WTC11 (cell line): ENCODE data around the gene RNPEPL1. TPM values are rescaled to one million over a fixed set of nuclear protein-coding genes. Genes with fewer than 3 reads are reported as not detected.
"Not testable (repeated sequence)": the region's sequence is repeated elsewhere in the genome, so short reads cannot be mapped to it uniquely, and the experiment has no call there.

Experiments used
- ATAC-seq: fragments of 200-7000 bp; cut with Tn5 transposase; 2 replicates; pipeline ENCODE4 v1.10.0; 2021; ENCODE audit warnings: mild to moderate bottlenecking, moderate library complexity
- CTCF ChIA-PET: fragments of 300-600 bp; sonication (Branson Sonifier 250); formaldehyde crosslinking; loops from one replicate; lab custom pipeline; 2021; ENCODE audit warnings: antibody characterized with exemption; lab: Charles Lee
- POLR2A ChIA-PET: fragments of 350-600 bp; sonication (Branson Sonifier 250); formaldehyde crosslinking; loops from one replicate; lab custom pipeline; 2021; ENCODE audit warnings: antibody characterized with exemption; lab: Charles Lee
- DNase-seq: peaks from one replicate; pipeline ENCODE4 v3.0.0; 2021; ENCODE audit warnings: low spot score
- H3K27ac Mint-ChIP-seq: 2 replicates; pipeline ENCODE4 v1.8.0; 2021; ENCODE audit warnings: mixed read lengths
- H3K27me3 Mint-ChIP-seq: 2 replicates; pipeline ENCODE4 v1.8.0; 2021; ENCODE audit warnings: low read depth, mild to moderate bottlenecking, moderate library complexity, mixed read lengths
- H3K36me3 Mint-ChIP-seq: 2 replicates; pipeline ENCODE4 v1.8.0; 2021; ENCODE audit warnings: mixed read lengths
- H3K4me1 Mint-ChIP-seq: 2 replicates; pipeline ENCODE4 v1.8.0; 2022; ENCODE audit warnings: mixed read lengths
- H3K4me3 Mint-ChIP-seq: 2 replicates; pipeline ENCODE4 v1.8.0; 2021; ENCODE audit warnings: mild to moderate bottlenecking, moderate library complexity, mixed read lengths
- H3K9me3 Mint-ChIP-seq: 2 replicates; pipeline ENCODE4 v1.8.0; 2021; ENCODE audit warnings: mixed read lengths
- FOXK1 ChIP-seq: sonication (generic); formaldehyde crosslinking; IDR thresholded peaks from 2 replicates; pipeline ENCODE4 v1.8.0; 2022; ENCODE audit warnings: mild to moderate bottlenecking, moderate library complexity, missing genetic modification reagents
- HMGA2 ChIP-seq: fragments of 250-450 bp; sonication (Bioruptor Pico); IDR thresholded peaks from 2 replicates; pipeline ENCODE4 v1.4.0; 2021; ENCODE audit warnings: mild to moderate bottlenecking, moderate library complexity
- KAT7 ChIP-seq: sonication (generic); formaldehyde crosslinking; IDR thresholded peaks from 2 replicates; pipeline ENCODE4 v1.8.1; 2023; ENCODE audit warnings: missing genetic modification reagents, mild to moderate bottlenecking, borderline replicate concordance
- MXD4 ChIP-seq: fragments of 250-450 bp; sonication (Bioruptor Pico); IDR thresholded peaks from 2 replicates; pipeline ENCODE4 v1.8.0; 2021; ENCODE audit warnings: mild to moderate bottlenecking, moderate library complexity, borderline replicate concordance
- MYBL2 ChIP-seq: sonication (generic); formaldehyde crosslinking; IDR thresholded peaks from 2 replicates; pipeline ENCODE4 v1.8.1; 2023; ENCODE audit warnings: mild to moderate bottlenecking, moderate library complexity, missing genetic modification reagents
- NFE2L1 ChIP-seq: sonication (generic); formaldehyde crosslinking; IDR thresholded peaks from 2 replicates; pipeline ENCODE4 v1.8.1; 2023; ENCODE audit warnings: missing genetic modification reagents
- NR1H2 ChIP-seq: sonication (generic); formaldehyde crosslinking; IDR thresholded peaks from 2 replicates; pipeline ENCODE4 v1.9.0; 2021; ENCODE audit warnings: mild to moderate bottlenecking, moderate library complexity, missing genetic modification reagents
- PRRX2 ChIP-seq: fragments of 250-450 bp; sonication (Bioruptor Pico); IDR thresholded peaks from 2 replicates; pipeline ENCODE4 v1.8.0; 2021; ENCODE audit warnings: mild to moderate bottlenecking
- SMAD4 ChIP-seq: sonication (generic); formaldehyde crosslinking; IDR thresholded peaks from 2 replicates; pipeline ENCODE4 v1.8.0; 2022; ENCODE audit warnings: mild to moderate bottlenecking, missing genetic modification reagents
- TP53 ChIP-seq: sonication (generic); formaldehyde crosslinking; IDR thresholded peaks from 2 replicates; pipeline ENCODE4 v1.8.1; 2023; ENCODE audit warnings: mild to moderate bottlenecking, missing genetic modification reagents
- ZNF121 ChIP-seq: sonication (generic); formaldehyde crosslinking; IDR thresholded peaks from 2 replicates; pipeline ENCODE4 v1.8.0; 2023; ENCODE audit warnings: missing genetic modification reagents
- total RNA-seq: library from RNA; stranded (reverse); gene quantifications from 3 replicates; pipeline ENCODE4 v1.2.3, GENCODE V29; 2021
- TF ChIP-seq, protein P1 (sequence below): sonication (generic); formaldehyde crosslinking; IDR thresholded peaks from 2 replicates; pipeline ENCODE4 v1.8.0; 2023; ENCODE audit warnings: missing genetic modification reagents
- TF ChIP-seq, protein P2 (sequence below): sonication (generic); formaldehyde crosslinking; IDR thresholded peaks from 2 replicates; pipeline ENCODE4 v1.8.1; 2023; ENCODE audit warnings: mild to moderate bottlenecking, missing genetic modification reagents, moderate library complexity
- TF ChIP-seq, protein P3 (sequence below): sonication (generic); formaldehyde crosslinking; conservative IDR thresholded peaks from 2 replicates; pipeline ENCODE4 v1.8.1; 2022; ENCODE audit warnings: mild to moderate bottlenecking, missing genetic modification reagents
- TF ChIP-seq, protein P4 (sequence below): sonication (generic); formaldehyde crosslinking; IDR thresholded peaks from 2 replicates; pipeline ENCODE4 v1.8.1; 2022; ENCODE audit warnings: missing genetic modification reagents, borderline replicate concordance
- TF ChIP-seq, protein P5 (sequence below): sonication (generic); formaldehyde crosslinking; IDR thresholded peaks from 2 replicates; pipeline ENCODE4 v1.8.0; 2022; ENCODE audit warnings: mild to moderate bottlenecking, missing genetic modification reagents
- TF ChIP-seq, protein P6 (sequence below): fragments of 250-450 bp; sonication (Bioruptor Pico); IDR thresholded peaks from 2 replicates; pipeline ENCODE4 v1.8.0; 2021; ENCODE audit warnings: mild to moderate bottlenecking
- TF ChIP-seq, protein P7 (sequence below): sonication (generic); formaldehyde crosslinking; IDR thresholded peaks from 2 replicates; pipeline ENCODE4 v1.8.0; 2023; ENCODE audit warnings: missing genetic modification reagents, mild to moderate bottlenecking, borderline replicate concordance
- TF ChIP-seq, protein P8 (sequence below): sonication (generic); formaldehyde crosslinking; IDR thresholded peaks from 2 replicates; pipeline ENCODE4 v1.8.1; 2023; ENCODE audit warnings: mild to moderate bottlenecking, moderate library complexity, missing genetic modification reagents

The RNPEPL1 gene
- total RNA-seq, 1 experiment from 2014 or later = 18.8 TPM

DNA sequence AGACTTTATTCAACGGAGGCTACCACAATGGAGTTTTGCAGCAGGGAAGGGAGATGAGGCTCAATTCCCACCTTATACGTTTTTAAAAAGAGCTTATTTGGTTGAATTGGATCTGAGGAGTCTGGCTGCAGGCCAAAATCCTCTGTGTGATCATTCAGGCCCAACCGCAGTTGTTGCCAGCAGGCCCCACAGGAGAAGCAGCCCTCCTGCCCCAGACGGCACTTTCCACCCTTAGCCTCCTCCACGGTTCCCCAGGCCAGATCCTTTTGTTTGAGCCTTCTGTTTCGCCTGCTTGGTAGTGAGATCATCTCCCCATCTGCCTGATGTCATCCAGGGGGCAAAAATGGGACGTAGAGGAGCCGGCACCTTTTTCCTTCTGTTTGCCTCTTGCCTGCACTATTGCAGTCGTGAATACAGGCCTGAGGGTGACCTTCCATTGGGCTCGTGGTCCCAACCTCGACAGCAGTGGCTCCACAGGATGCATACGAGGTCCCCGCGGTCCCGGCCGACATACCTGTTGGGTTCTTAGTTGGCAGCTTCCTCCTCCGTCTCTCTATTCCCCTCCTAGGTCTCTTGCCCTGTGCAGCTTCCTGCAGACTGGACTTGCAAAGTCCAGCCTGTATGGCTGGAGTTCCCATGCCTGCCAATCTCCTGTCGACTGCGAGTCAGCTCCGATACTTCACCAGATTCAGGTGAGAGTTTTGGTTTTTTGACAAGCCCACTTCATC is 47.7 kb downstream of the RNPEPL1 start (continued):
- TF ChIP-seq, protein P1, sequence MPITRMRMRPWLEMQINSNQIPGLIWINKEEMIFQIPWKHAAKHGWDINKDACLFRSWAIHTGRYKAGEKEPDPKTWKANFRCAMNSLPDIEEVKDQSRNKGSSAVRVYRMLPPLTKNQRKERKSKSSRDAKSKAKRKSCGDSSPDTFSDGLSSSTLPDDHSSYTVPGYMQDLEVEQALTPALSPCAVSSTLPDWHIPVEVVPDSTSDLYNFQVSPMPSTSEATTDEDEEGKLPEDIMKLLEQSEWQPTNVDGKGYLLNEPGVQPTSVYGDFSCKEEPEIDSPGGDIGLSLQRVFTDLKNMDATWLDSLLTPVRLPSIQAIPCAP (CRISPR knock-in tag) = no peak
- TF ChIP-seq MYBL2 (no peak), NR1H2 (CRISPR knock-in tag) (no peak), FOXK1 (CRISPR knock-in tag) (no peak), NFE2L1 (CRISPR knock-in tag) (no peak), ZNF121 (CRISPR knock-in tag) (no peak), PRRX2 (CRISPR knock-in tag) (no peak)
- TF ChIP-seq, protein P2, sequence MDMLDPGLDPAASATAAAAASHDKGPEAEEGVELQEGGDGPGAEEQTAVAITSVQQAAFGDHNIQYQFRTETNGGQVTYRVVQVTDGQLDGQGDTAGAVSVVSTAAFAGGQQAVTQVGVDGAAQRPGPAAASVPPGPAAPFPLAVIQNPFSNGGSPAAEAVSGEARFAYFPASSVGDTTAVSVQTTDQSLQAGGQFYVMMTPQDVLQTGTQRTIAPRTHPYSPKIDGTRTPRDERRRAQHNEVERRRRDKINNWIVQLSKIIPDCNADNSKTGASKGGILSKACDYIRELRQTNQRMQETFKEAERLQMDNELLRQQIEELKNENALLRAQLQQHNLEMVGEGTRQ (CRISPR knock-in tag) = no peak

DNA sequence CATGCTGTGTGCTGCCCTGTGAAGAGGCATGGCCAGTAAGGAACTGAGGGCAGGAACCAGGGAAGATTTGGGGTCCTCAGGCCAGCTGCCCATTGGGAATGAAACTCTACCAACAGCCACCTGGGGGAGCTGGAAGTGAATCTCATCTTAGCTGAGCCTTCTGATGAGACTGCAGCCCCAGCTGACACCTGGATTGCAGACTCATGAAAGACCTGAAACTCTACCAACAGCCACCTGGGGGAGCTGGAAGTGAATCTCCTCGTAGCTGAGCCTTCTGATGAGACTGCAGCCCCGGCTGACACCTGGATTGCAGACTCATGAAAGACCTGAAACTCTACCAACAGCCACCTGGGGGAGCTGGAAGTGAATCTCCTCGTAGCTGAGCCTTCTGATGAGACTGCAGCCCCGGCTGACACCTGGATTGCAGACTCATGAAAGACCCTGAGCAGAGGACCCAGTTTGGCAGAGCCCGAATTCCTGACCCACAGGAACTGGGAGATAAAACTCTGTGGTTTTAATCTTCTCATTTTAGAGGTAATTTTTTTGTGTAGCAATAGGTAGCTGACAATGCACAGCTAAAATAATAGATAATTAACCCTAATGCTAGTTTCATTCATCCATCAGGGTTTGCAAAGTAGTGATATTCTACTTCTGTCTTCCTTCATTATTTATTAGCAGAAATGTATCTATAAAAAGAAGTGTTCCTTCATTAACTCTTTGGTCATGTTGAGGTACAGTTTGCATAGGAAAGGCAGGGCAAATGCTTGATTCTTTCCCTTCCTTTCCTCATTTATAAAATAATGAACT is 48.8 kb downstream of the RNPEPL1 start:
- H3K27me3 Mint-ChIP-seq, H3K4me3 Mint-ChIP-seq, H3K4me1 Mint-ChIP-seq, H3K27ac Mint-ChIP-seq, POLR2A ChIA-PET: not testable (repeated sequence)
- peak; percentile 53 for ATAC-seq
- CTCF ChIA-PET = interaction anchor here (0.7 kb wide), 1 partner anchor 319 kb away, joined by 3 read pairs; no protein-coding TSS in a partner anchor
- Mint-ChIP-seq H3K36me3 (peaks cover 23% of the 10 kb centered on the region), H3K9me3 (peaks cover 19% of the 10 kb centered on the region)
- DNase-seq = peak; percentile 11

DNA sequence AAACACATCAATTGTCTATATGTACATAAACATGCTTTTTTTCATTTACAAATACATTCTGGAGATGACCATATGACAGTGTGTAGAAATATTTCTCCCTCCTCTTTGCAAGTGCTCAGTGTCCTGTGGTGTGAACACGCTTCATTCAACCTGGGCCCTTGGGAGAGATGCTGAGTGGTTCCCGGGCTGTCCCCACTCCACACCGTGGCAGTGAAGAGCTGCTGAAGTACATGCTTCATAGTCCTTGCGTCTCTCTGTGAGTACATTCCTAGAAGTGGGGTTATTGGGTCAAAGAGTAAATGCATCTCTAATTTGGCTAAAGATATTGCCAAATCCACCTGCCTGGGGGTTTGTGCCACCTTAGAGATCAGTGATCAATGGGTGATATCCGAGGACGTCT is 50.5 kb downstream of the RNPEPL1 start:
- CTCF ChIA-PET = no interaction called here
- DNase-seq = no peak
- no peak overlapping the region for H3K4me3 Mint-ChIP-seq
- H3K36me3 Mint-ChIP-seq = peaks cover 23% of the 10 kb centered on the region
- POLR2A ChIA-PET = no interaction called here
- ATAC-seq = no peak
- no peaks in the 10 kb centered on the region for H3K4me1 Mint-ChIP-seq
- H3K27me3 Mint-ChIP-seq = peaks cover 3% of the 10 kb centered on the region; the same call in 1 of the 2 replicates
- peaks cover 19% of the 10 kb centered on the region for H3K9me3 Mint-ChIP-seq
- no peak overlapping the region for H3K27ac Mint-ChIP-seq
- TF ChIP-seq SMAD4 (no peak), TP53 (CRISPR knock-in tag) (no peak), HMGA2 (CRISPR knock-in tag) (no peak), KAT7 (CRISPR knock-in tag) (no peak), MXD4 (CRISPR knock-in tag) (no peak)
- TF ChIP-seq, protein P3, sequence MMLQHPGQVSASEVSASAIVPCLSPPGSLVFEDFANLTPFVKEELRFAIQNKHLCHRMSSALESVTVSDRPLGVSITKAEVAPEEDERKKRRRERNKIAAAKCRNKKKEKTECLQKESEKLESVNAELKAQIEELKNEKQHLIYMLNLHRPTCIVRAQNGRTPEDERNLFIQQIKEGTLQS (CRISPR knock-in tag) = no peak
- TF ChIP-seq, protein P4, sequence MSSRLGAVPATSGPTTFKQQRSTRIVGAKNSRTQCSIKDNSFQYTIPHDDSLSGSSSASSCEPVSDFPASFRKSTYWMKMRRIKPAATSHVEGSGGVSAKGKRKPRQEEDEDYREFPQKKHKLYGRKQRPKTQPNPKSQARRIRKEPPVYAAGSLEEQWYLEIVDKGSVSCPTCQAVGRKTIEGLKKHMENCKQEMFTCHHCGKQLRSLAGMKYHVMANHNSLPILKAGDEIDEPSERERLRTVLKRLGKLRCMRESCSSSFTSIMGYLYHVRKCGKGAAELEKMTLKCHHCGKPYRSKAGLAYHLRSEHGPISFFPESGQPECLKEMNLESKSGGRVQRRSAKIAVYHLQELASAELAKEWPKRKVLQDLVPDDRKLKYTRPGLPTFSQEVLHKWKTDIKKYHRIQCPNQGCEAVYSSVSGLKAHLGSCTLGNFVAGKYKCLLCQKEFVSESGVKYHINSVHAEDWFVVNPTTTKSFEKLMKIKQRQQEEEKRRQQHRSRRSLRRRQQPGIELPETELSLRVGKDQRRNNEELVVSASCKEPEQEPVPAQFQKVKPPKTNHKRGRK (CRISPR knock-in tag) = no peak
- TF ChIP-seq, protein P5, sequence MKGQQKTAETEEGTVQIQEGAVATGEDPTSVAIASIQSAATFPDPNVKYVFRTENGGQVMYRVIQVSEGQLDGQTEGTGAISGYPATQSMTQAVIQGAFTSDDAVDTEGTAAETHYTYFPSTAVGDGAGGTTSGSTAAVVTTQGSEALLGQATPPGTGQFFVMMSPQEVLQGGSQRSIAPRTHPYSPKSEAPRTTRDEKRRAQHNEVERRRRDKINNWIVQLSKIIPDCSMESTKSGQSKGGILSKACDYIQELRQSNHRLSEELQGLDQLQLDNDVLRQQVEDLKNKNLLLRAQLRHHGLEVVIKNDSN (CRISPR knock-in tag) = no peak
- TF ChIP-seq, protein P6, sequence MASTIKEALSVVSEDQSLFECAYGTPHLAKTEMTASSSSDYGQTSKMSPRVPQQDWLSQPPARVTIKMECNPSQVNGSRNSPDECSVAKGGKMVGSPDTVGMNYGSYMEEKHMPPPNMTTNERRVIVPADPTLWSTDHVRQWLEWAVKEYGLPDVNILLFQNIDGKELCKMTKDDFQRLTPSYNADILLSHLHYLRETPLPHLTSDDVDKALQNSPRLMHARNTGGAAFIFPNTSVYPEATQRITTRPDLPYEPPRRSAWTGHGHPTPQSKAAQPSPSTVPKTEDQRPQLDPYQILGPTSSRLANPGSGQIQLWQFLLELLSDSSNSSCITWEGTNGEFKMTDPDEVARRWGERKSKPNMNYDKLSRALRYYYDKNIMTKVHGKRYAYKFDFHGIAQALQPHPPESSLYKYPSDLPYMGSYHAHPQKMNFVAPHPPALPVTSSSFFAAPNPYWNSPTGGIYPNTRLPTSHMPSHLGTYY = no peak
- TF ChIP-seq, protein P7, sequence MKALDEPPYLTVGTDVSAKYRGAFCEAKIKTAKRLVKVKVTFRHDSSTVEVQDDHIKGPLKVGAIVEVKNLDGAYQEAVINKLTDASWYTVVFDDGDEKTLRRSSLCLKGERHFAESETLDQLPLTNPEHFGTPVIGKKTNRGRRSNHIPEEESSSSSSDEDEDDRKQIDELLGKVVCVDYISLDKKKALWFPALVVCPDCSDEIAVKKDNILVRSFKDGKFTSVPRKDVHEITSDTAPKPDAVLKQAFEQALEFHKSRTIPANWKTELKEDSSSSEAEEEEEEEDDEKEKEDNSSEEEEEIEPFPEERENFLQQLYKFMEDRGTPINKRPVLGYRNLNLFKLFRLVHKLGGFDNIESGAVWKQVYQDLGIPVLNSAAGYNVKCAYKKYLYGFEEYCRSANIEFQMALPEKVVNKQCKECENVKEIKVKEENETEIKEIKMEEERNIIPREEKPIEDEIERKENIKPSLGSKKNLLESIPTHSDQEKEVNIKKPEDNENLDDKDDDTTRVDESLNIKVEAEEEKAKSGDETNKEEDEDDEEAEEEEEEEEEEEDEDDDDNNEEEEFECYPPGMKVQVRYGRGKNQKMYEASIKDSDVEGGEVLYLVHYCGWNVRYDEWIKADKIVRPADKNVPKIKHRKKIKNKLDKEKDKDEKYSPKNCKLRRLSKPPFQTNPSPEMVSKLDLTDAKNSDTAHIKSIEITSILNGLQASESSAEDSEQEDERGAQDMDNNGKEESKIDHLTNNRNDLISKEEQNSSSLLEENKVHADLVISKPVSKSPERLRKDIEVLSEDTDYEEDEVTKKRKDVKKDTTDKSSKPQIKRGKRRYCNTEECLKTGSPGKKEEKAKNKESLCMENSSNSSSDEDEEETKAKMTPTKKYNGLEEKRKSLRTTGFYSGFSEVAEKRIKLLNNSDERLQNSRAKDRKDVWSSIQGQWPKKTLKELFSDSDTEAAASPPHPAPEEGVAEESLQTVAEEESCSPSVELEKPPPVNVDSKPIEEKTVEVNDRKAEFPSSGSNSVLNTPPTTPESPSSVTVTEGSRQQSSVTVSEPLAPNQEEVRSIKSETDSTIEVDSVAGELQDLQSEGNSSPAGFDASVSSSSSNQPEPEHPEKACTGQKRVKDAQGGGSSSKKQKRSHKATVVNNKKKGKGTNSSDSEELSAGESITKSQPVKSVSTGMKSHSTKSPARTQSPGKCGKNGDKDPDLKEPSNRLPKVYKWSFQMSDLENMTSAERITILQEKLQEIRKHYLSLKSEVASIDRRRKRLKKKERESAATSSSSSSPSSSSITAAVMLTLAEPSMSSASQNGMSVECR = no peak
- TF ChIP-seq, protein P8, sequence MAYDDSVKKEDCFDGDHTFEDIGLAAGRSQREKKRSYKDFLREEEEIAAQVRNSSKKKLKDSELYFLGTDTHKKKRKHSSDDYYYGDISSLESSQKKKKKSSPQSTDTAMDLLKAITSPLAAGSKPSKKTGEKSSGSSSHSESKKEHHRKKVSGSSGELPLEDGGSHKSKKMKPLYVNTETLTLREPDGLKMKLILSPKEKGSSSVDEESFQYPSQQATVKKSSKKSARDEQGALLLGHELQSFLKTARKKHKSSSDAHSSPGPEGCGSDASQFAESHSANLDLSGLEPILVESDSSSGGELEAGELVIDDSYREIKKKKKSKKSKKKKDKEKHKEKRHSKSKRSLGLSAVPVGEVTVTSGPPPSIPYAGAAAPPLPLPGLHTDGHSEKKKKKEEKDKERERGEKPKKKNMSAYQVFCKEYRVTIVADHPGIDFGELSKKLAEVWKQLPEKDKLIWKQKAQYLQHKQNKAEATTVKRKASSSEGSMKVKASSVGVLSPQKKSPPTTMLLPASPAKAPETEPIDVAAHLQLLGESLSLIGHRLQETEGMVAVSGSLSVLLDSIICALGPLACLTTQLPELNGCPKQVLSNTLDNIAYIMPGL = no peak
